Measurements from ENCODE around the gene TSFM. TPM values are rescaled to one million over a fixed set of nuclear protein-coding genes. Genes with fewer than 3 reads are reported as not detected.
A peak's percentile ranks its signal among the peaks of the same experiment; 100 is the strongest.

The TSFM gene
- total RNA-seq = 53.7 TPM
- long read RNA-seq, transcript TSFM-208 (6 exons, 651 nt) = minor isoform, 5 of 52 reads
- long read RNA-seq, transcript TSFM-204 (6 exons, 2,192 nt) = major isoform, 39 of 52 reads
- long read RNA-seq, partial matches to known transcripts = 0 of 52 reads
- long read RNA-seq, other reads (novel, unspliced or antisense) = 7 of 52 reads

- H3K9me3 ChIP-seq (replicated peaks) = no peaks in the 10 kb centered on the region
- H3K4me1 ChIP-seq = peaks cover 21% of the 10 kb centered on the region
- H3K27ac ChIP-seq (replicated peaks) = peak within 1 kb of the TSS; percentile 81
- H3K27me3 ChIP-seq (ENCODE audit: low read depth) = no peaks in the 10 kb centered on the region
- H3K36me3 ChIP-seq = peaks cover 35% of the 10 kb centered on the region
- DNase-seq = peak; percentile 98
- intact Hi-C loops (cut with micrococcal nuclease) = no loop called here
- H3K4me3 ChIP-seq = peak within 1 kb of the TSS; percentile 96
- TF ChIP-seq CTCF (IDR thresholded peaks at IDR 0.05; ENCODE audit: borderline replicate concordance) = peak; percentile 96
Measured at GRCh38 chr12:57782608-57783465, at the start of gene TSFM. TSFM (plus strand) TSS chr12:57782787; CDS start chr12:57782802, 15 bp downstream.

DNA sequence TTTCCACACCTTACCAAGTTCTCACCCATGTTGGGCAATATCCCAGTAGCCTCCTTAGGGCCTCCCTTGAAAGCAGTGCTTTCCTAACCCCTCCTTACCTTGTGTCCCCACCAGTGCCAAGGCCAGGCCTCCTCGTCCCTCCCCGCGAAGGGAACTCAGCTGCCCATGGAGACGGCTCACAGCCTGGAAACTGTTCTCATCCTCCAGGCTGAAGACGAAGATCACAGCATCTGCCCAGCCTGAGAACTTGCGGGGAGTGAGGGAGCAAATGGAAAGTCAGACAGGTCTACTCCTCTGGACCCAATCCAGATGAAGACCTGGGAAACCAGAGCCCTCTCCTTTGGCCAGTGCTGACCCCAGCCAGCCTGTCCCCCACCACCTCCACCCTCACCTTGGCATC lies 48.7 kb upstream of the TSFM start:
- intact Hi-C loops (cut with micrococcal nuclease) = no loop called here
- no peak for DNase-seq
- peak overlapping the region; percentile 68 for H3K4me3 ChIP-seq
- no peaks in the 10 kb centered on the region for H3K36me3 ChIP-seq
- peaks cover 39% of the 10 kb centered on the region for H3K4me1 ChIP-seq
- H3K9me3 ChIP-seq (replicated peaks) = no peaks in the 10 kb centered on the region
- H3K27me3 ChIP-seq (ENCODE audit: low read depth) = peaks cover 96% of the 10 kb centered on the region
- H3K27ac ChIP-seq (replicated peaks) = no peak overlapping the region
- no peak for TF ChIP-seq CTCF (IDR thresholded peaks at IDR 0.05; ENCODE audit: borderline replicate concordance)

- H3K4me1 ChIP-seq = peaks cover 41% of the 10 kb centered on the region
- peaks cover 100% of the 10 kb centered on the region for H3K27me3 ChIP-seq (ENCODE audit: low read depth)
- H3K9me3 ChIP-seq (replicated peaks) = no peaks in the 10 kb centered on the region
- H3K4me3 ChIP-seq = peak overlapping the region; percentile 68
- intact Hi-C loops (cut with micrococcal nuclease) = no loop called here
- DNase-seq = no peak
- TF ChIP-seq CTCF (IDR thresholded peaks at IDR 0.05; ENCODE audit: borderline replicate concordance) = no peak
- H3K27ac ChIP-seq (replicated peaks) = peak overlapping the region; percentile 77
- no peaks in the 10 kb centered on the region for H3K36me3 ChIP-seq
Measured at GRCh38 chr12:57734591-57734990, 48.0 kb upstream of the TSFM start.

- no peak for DNase-seq
- Histone ChIP-seq H3K27me3 (ENCODE audit: low read depth) (peaks cover 100% of the 10 kb centered on the region), H3K9me3 (replicated peaks) (no peaks in the 10 kb centered on the region), H3K27ac (replicated peaks) (peak overlapping the region; percentile 77), H3K4me3 (peak overlapping the region; percentile 68), H3K4me1 (peaks cover 47% of the 10 kb centered on the region), H3K36me3 (no peaks in the 10 kb centered on the region)
- TF ChIP-seq CTCF (IDR thresholded peaks at IDR 0.05; ENCODE audit: borderline replicate concordance) = no peak
- intact Hi-C loops (cut with micrococcal nuclease) = no loop called here
Measured at GRCh38 chr12:57735198-57735855, 47.3 kb upstream of the TSFM start.

DNA sequence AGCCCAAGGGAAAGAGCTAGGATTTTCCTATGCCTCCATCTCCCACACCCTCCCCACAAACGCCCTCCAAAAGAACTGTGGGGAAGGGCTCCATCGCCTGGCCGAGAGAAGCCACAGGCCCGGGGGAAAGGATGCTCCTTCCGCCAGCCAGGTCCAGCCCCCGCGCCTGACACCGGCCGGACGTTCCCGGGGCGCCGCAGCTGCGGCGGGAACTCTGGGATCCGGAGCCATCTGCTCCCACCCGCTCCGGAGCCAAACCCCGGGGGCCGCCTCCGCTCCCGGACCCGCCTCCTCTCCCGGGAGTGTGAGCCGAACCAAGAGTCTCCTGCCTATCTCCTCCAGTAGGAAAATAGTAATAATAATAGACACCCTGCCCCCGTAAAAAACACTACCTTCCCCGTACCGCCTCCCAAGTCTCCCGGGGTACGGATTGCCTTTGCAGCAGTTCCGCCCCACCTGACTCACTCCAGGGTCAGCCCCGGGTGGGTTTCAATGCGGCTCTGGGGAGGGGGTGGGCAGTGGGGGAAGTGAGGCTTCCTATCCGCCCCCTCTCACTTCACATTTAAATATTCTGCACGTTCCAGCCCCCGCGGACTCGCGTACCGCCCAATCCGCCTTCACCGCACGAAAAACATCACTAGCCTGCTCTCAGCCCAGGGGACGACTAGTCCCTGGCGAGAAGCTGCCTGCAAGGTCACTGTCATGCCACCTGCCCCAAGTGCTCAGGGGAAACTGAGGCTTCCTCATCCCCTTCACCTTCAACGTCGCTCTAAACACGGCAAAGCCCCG lies 46.4 kb upstream of the TSFM start:
- Histone ChIP-seq H3K4me3 (peak overlapping the region; percentile 68), H3K9me3 (replicated peaks) (no peaks in the 10 kb centered on the region), H3K4me1 (peaks cover 47% of the 10 kb centered on the region), H3K36me3 (no peaks in the 10 kb centered on the region), H3K27me3 (ENCODE audit: low read depth) (peaks cover 100% of the 10 kb centered on the region), H3K27ac (replicated peaks) (peak overlapping the region; percentile 77)
- intact Hi-C loops (cut with micrococcal nuclease) = no loop called here
- TF ChIP-seq CTCF (IDR thresholded peaks at IDR 0.05; ENCODE audit: borderline replicate concordance) = peak; percentile 33
- DNase-seq = peak; percentile 58
